GM12878 (cell line): Measurements from ENCODE around the gene PTPRN2. TPM values are rescaled to one million over a fixed set of nuclear protein-coding genes. Genes with fewer than 3 reads are reported as not detected.

Experiments used
- ATAC-seq: fragments of 200-7000 bp; cut with Tn5 transposase; 3 replicates; pipeline ENCODE4 v1.9.1; 2020; ENCODE audit warnings: mild to moderate bottlenecking, moderate library complexity
- BruUV-seq: library from RNA; stranded (reverse); fragments of 400-500 nt; replicated peaks from 2 replicates; lab custom pipeline; 2021; lab: Mats Ljungman, UMichigan
- CTCF ChIA-PET: fragments of 300-600 bp; sonication (Branson Sonifier 250); formaldehyde crosslinking; extraction: SDS; loops from one replicate; lab custom pipeline; 2021; ENCODE audit warnings: inconsistent platforms; lab: Yijun Ruan, JAX
- POLR2A ChIA-PET: fragments of 350-600 bp; formaldehyde crosslinking; extraction: SDS; loops from one replicate; lab custom pipeline; 2021; ENCODE audit warnings: inconsistent platforms; lab: Charles Lee
- RAD21 ChIA-PET: fragments of 300-600 bp; sonication (Branson Sonifier 250); formaldehyde crosslinking; loops from one replicate; lab custom pipeline; 2023; ENCODE audit warnings: antibody characterized with exemption; ENCODE audit not compliant: unreplicated experiment; lab: Charles Lee
- SMC1A ChIA-PET: fragments of 300-600 bp; sonication (Branson Sonifier 250); formaldehyde crosslinking; loops from one replicate; lab custom pipeline; 2023; ENCODE audit not compliant: unreplicated experiment, uncharacterized antibody; lab: Charles Lee
- DNase-seq: peaks from one replicate; pipeline ENCODE4 v3.0.0-alpha.2; 2011; ENCODE audit warnings: low read depth, low spot score
- FAIRE-seq: peaks from 3 replicates; lab custom pipeline; 2011; peaks lifted over from hg19 to GRCh38; lab: Jason Lieb, UNC
- H2AFZ ChIP-seq: 2 replicates; pipeline ENCODE4 v1.6.0; 2011; ENCODE audit warnings: low read depth, low read length, control low read depth; ENCODE audit not compliant: control insufficient read depth
- H3K27ac ChIP-seq: 2 replicates; pipeline ENCODE4 v1.5.1; 2011; ENCODE audit warnings: control low read depth; ENCODE audit not compliant: control insufficient read depth, insufficient read depth
- H3K27me3 ChIP-seq, 2 experiments: replicated peaks in 1 of 2; 2 replicates each; pipeline versions ENCODE4 v1.6.0 to v1.6.1; 2011; ENCODE audit warnings: low read length in 1 of 2; ENCODE audit not compliant: control insufficient read depth in 2 of 2, insufficient read depth in 2 of 2
- H3K36me3 ChIP-seq, 2 experiments: 2 replicates each; pipeline ENCODE4 v1.5.1; 2011; ENCODE audit warnings: low read length in 1 of 2; ENCODE audit not compliant: control insufficient read depth in 2 of 2, insufficient read depth in 2 of 2
- H3K4me1 ChIP-seq: 2 replicates; pipeline ENCODE4 v1.6.1; 2011; ENCODE audit warnings: mild to moderate bottlenecking, low read length, moderate library complexity, mixed read lengths; ENCODE audit not compliant: control insufficient read depth, insufficient read depth
- H3K4me2 ChIP-seq: 2 replicates; pipeline ENCODE4 v1.6.0; 2011; ENCODE audit warnings: control low read depth; ENCODE audit not compliant: control insufficient read depth, insufficient read depth
- H3K4me3 ChIP-seq: fragments of 200-600 bp; sonication (generic); 2 replicates; pipeline ENCODE4 v1.5.1; 2016
- H3K79me2 ChIP-seq: 2 replicates; pipeline ENCODE4 v1.6.0; 2011; ENCODE audit warnings: low read length; ENCODE audit not compliant: control insufficient read depth, insufficient read depth
- H3K9ac ChIP-seq: 2 replicates; pipeline ENCODE4 v1.8.0; 2011; ENCODE audit warnings: low read length, control low read depth, mixed read lengths; ENCODE audit not compliant: control insufficient read depth, insufficient read depth
- H3K9me3 ChIP-seq: replicated peaks from 3 replicates; pipeline ENCODE4 v1.5.1; 2011; ENCODE audit warnings: mild to moderate bottlenecking, low read length; ENCODE audit not compliant: control insufficient read depth, insufficient read depth
- H4K20me1 ChIP-seq: 2 replicates; pipeline ENCODE4 v1.6.0; 2011; ENCODE audit not compliant: control insufficient read depth, insufficient read depth
- BRCA1 ChIP-seq: IDR thresholded peaks from 2 replicates; pipeline ENCODE4 v1.6.1; 2011; ENCODE audit warnings: low read depth, low read length, improper control_type of control experiment
- ESRRA ChIP-seq: IDR thresholded peaks from 2 replicates; pipeline ENCODE4 v1.6.1; 2012; ENCODE audit warnings: mild to moderate bottlenecking, low read length, improper control_type of control experiment
- KDM1A ChIP-seq: fragments of 200-600 bp; sonication (generic); IDR thresholded peaks from 2 replicates; pipeline ENCODE4 v1.6.1; 2016; ENCODE audit warnings: borderline replicate concordance
- SMC3 ChIP-seq: IDR thresholded peaks from 2 replicates; pipeline ENCODE4 v1.6.1; 2011; ENCODE audit warnings: low read length, improper control_type of control experiment, borderline replicate concordance
- WGBS: methylation state at CpG from one replicate; pipeline ENCODE4 v1.1.6; 2016; ENCODE audit warnings: low lambda C conversion rate; ENCODE audit not compliant: insufficient replicate concordance, insufficient coverage; ENCODE audit errors: missing lambda C conversion rate; 5-methylcytosine and 5-hydroxymethylcytosine counted together
- in situ Hi-C: fragments of 300-500 bp; cut with MboI; formaldehyde crosslinking; loops from 9 replicates; pipeline ENCODE4 v1.14.3; 2018; ENCODE audit warnings: mixed read lengths
- intact Hi-C: fragments of 100-400 bp; cut with micrococcal nuclease; formaldehyde crosslinking; loops from one replicate; pipeline ENCODE4 v1.14.2; 2022; ENCODE audit not compliant: unreplicated experiment
- polyA plus RNA-seq, 11 experiments: library from polyadenylated mRNA; depleted of rRNA in 4 of 11; unstranded in 6 of 11; stranded (reverse) in 5 of 11; fragments of >200 nt; fragmentation: Nextera tagmentation in 4 of 11; fragmentation: Illumina TruSeq in 1 of 11; extraction: Ambion mirVana in 4 of 11; extraction: Trizol in 1 of 11; gene quantifications; 1 replicate in 1 of 11; 2 replicates in 10 of 11; pipeline versions ENCODE4 v1.2.1 to v1.2.3, GENCODE V29; 2011 to 2016; ENCODE audit warnings: inconsistent platforms in 2 of 11, missing spikeins in 2 of 11, low read depth in 1 of 11
- total RNA-seq, 4 experiments: library from RNA; depleted of rRNA in 3 of 4; stranded (reverse); fragments of >200 nt in 3 of 4; fragmentation: Illumina TruSeq in 1 of 4; extraction: Trizol in 1 of 4; gene quantifications; 2 replicates each; pipeline versions ENCODE4 v1.2.1 to v1.2.3, GENCODE V29; 2013 to 2021
- TF ChIP-seq, protein P1 (sequence below): IDR thresholded peaks from 2 replicates; pipeline ENCODE4 v1.6.1; 2012; ENCODE audit warnings: mild to moderate bottlenecking, low read depth, low read length
- TF ChIP-seq, protein P2 (sequence below): IDR thresholded peaks from 2 replicates; pipeline ENCODE4 v1.6.1; 2011; ENCODE audit warnings: mild to moderate bottlenecking, low read depth, low read length, moderate library complexity; ENCODE audit not compliant: insufficient replicate concordance

The PTPRN2 gene
- total and polyA plus RNA-seq, 10 of the 15 experiments (the other 5 are each of a cell fraction or from before 2014, with no cell fraction given) = 5.4 TPM; not detected in 9

DNA sequence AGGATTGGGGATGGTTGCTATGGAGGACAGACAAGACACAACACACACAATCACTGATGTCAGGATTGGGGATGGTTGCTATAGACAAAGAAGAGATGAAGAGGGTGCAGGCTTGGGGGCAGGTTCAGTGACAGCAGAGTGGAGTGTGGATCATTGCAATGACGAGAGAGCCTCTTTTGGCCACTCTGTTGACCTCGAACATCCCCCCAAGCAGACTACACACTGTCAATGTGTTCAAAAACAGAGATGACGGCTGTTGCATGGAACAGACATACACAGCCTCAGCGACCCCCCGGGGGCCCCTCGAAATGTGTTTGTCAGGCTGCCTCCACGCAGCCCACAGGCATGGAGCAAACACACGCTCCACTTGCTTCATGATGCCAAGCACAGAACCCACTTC is 133.0 kb downstream of the PTPRN2 start:
- DNase-seq (no peak), ATAC-seq (no peak), FAIRE-seq (no peak)
- 48% methylated on average over 8 of the region's 8 CpGs for WGBS
- intact Hi-C loops (no loop called here), in situ Hi-C loops (no loop called here)
- no peaks in the 10 kb centered on the region for H3K27me3 ChIP-seq
- H3K4me1 ChIP-seq = no peaks in the 10 kb centered on the region
- TF ChIP-seq SMC3 = no peak
- TF ChIP-seq, protein P1, sequence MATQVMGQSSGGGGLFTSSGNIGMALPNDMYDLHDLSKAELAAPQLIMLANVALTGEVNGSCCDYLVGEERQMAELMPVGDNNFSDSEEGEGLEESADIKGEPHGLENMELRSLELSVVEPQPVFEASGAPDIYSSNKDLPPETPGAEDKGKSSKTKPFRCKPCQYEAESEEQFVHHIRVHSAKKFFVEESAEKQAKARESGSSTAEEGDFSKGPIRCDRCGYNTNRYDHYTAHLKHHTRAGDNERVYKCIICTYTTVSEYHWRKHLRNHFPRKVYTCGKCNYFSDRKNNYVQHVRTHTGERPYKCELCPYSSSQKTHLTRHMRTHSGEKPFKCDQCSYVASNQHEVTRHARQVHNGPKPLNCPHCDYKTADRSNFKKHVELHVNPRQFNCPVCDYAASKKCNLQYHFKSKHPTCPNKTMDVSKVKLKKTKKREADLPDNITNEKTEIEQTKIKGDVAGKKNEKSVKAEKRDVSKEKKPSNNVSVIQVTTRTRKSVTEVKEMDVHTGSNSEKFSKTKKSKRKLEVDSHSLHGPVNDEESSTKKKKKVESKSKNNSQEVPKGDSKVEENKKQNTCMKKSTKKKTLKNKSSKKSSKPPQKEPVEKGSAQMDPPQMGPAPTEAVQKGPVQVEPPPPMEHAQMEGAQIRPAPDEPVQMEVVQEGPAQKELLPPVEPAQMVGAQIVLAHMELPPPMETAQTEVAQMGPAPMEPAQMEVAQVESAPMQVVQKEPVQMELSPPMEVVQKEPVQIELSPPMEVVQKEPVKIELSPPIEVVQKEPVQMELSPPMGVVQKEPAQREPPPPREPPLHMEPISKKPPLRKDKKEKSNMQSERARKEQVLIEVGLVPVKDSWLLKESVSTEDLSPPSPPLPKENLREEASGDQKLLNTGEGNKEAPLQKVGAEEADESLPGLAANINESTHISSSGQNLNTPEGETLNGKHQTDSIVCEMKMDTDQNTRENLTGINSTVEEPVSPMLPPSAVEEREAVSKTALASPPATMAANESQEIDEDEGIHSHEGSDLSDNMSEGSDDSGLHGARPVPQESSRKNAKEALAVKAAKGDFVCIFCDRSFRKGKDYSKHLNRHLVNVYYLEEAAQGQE = no peak
- no TSS peak for BruUV-seq
- H2AFZ ChIP-seq = no peak overlapping the region
- H3K9ac ChIP-seq = no peak overlapping the region
- ChIA-PET CTCF (no interaction called here), POLR2A (no interaction called here), RAD21 (no interaction called here), SMC1A (no interaction called here)
- no peaks in the 10 kb centered on the region for H3K36me3 ChIP-seq
- H3K27ac ChIP-seq = no peak overlapping the region
- no peaks in the 10 kb centered on the region; the same call in 2 of the 3 replicates for H3K9me3 ChIP-seq
- H3K4me3 ChIP-seq = no peak overlapping the region
- H4K20me1 ChIP-seq = no peaks in the 10 kb centered on the region
- H3K79me2 ChIP-seq = no peaks in the 10 kb centered on the region
- no peak overlapping the region for H3K4me2 ChIP-seq

DNA sequence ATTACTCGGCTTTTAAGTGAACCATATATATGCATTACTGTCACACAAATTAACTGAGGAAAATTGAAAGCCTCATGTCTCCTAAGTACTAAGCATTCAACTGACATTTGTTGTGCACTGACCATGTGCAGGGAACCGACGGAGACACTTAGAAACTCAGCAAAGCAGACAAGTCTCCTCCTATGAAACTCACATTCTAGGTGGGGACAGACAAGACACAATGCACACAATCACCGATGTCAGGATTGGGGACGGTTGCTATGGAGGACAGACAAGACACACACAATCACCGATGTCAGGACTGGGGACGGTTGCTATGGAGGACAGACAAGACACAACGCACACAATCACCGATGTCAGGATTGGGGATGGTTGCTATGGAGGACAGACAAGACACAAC is 134.0 kb downstream of the PTPRN2 start:
- Histone ChIP-seq H3K36me3 (no peaks in the 10 kb centered on the region), H3K27me3 (no peaks in the 10 kb centered on the region), H2AFZ (no peak overlapping the region), H3K4me1 (no peaks in the 10 kb centered on the region), H3K4me3 (no peak overlapping the region), H3K4me2 (no peak overlapping the region), H3K79me2 (no peaks in the 10 kb centered on the region), H3K9me3 (no peaks in the 10 kb centered on the region; the same call in 2 of the 3 replicates), H3K27ac (no peak overlapping the region), H3K9ac (no peak overlapping the region), H4K20me1 (no peaks in the 10 kb centered on the region)
- ChIA-PET POLR2A (no interaction called here), CTCF (no interaction called here), SMC1A (no interaction called here), RAD21 (no interaction called here)
- no TSS peak for BruUV-seq
- 80% methylated on average over 5 of the region's 9 CpGs for WGBS
- ATAC-seq = no peak
- in situ Hi-C loops = no loop called here
- DNase-seq = no peak
- TF ChIP-seq BRCA1 (no peak), KDM1A (no peak), ESRRA (no peak)
- TF ChIP-seq, protein P2, sequence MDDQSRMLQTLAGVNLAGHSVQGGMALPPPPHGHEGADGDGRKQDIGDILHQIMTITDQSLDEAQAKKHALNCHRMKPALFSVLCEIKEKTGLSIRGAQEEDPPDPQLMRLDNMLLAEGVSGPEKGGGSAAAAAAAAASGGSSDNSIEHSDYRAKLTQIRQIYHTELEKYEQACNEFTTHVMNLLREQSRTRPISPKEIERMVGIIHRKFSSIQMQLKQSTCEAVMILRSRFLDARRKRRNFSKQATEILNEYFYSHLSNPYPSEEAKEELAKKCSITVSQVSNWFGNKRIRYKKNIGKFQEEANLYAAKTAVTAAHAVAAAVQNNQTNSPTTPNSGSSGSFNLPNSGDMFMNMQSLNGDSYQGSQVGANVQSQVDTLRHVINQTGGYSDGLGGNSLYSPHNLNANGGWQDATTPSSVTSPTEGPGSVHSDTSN = no peak
- intact Hi-C loops = no loop called here
- no peak for FAIRE-seq
